C4-2B (cell line): ENCODE data around the gene PIK3R2.

Experiments used
- ZFX ChIP-seq: fragments of 450-650 bp; IDR thresholded peaks from 2 replicates; pipeline ENCODE4 v1.6.1; 2017
- TF ChIP-seq, protein P1 (sequence below): fragments of 450-650 bp; conservative IDR thresholded peaks from 2 replicates; pipeline ENCODE4 v1.5.1; 2017; ENCODE audit warnings: mild to moderate bottlenecking

DNA sequence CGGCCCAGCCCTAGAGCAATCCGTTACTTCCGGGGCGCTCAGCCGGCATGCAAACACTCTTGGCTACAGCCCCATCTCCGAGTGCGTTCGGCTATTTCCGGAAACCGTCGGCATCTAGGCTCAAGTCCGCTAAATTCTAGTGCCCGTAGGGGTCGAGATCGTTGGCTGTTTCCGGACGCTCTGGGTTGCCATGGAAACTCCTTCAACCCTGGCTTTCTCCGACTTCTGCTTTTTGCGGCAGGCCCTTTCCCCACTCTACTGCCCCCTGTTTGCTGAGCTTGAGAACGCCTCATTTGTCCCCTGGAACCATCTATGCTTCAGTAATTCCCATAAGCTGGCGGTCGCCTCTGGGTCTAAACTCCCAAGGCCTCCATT, 534 bp upstream of the PIK3R2 start:
- TF ChIP-seq, protein P1, sequence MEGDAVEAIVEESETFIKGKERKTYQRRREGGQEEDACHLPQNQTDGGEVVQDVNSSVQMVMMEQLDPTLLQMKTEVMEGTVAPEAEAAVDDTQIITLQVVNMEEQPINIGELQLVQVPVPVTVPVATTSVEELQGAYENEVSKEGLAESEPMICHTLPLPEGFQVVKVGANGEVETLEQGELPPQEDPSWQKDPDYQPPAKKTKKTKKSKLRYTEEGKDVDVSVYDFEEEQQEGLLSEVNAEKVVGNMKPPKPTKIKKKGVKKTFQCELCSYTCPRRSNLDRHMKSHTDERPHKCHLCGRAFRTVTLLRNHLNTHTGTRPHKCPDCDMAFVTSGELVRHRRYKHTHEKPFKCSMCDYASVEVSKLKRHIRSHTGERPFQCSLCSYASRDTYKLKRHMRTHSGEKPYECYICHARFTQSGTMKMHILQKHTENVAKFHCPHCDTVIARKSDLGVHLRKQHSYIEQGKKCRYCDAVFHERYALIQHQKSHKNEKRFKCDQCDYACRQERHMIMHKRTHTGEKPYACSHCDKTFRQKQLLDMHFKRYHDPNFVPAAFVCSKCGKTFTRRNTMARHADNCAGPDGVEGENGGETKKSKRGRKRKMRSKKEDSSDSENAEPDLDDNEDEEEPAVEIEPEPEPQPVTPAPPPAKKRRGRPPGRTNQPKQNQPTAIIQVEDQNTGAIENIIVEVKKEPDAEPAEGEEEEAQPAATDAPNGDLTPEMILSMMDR: no peak; the same call in 1 of the 2 replicates
- TF ChIP-seq ZFX: no peak
